HG02938 (cell line): ENCODE data around the gene PEX16.

Experiments used
- ATAC-seq: cut with Tn5 transposase; IDR thresholded peaks from one replicate; pipeline ENCODE4 v1.9.1; 2021; ENCODE audit warnings: mild to moderate bottlenecking, moderate library complexity; ENCODE audit not compliant: unreplicated experiment

PEX16 gene

GRCh38 chr11:45880772-45881570, 36.7 kb downstream of the PEX16 start:
- ATAC-seq = no peak

DNA sequence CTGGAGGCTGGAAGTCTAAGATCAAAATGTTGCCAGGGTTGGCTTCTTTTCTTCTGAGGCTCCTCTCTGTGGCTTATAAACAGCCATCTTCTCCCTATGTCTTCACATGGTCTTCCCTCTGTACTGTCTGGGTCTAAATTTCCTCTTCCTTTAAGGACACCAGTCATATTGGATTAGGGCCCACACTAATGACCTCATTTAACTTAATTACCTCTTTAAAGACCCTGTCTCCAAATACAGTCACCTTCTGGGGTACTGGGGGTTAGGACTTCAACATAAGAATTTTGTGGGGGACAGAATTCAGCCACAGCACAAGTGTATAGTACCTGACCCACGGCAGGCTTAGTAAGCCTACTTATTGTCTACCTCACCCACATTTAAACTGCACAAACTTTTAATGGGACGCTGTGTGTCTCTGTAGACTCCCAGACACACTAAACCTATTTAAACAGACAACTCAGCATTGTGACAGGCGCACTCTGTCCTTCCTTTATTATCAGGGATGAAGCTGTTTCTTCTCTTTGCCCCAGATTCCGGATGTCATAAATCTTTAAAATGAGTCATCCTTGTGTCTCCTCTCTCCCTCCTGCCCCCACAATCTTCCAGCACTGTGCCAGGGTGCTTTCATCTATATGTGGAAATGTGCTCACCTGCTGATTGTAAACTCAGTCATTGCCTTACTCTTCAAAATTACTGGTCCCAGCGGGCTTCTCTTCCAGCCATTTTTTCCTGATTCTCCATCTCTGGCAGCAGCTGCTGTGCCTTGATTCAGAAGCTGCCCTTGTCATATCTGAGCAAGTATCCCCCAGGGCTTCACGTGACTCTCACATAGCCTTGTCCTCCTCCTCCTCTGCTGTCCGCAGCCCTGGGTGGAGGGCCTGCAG, 37.6 kb downstream of the PEX16 start:
- no peak for ATAC-seq

DNA sequence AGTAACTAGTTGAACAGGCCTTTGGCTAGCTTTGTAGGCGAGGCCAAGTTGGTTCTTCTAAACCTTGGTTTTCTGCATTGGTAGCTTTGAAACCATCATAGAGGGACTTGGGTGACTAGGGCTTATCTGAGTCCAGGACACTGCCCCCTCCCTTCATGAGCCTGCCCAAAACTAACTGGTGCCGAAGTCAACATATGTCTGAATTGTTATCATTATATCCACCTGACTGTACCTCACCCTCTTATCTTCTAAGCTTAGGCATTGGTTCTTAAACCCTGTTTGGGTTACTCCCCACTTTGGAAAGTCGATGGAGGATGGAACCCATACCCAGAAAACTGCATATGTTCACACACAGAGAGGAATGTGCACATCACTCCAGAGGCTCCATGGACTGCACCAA, 39.8 kb downstream of the PEX16 start:
- no peak for ATAC-seq

GRCh38 chr11:45877221-45877620, 40.5 kb downstream of the PEX16 start:
- ATAC-seq = no peak

- ATAC-seq = no peak
These were observed 41.3 kb downstream of the PEX16 start for GRCh38 chr11:45876401-45876800.

GRCh38 chr11:45872651-45873356, 44.9 kb downstream of the PEX16 start:
- no peak for ATAC-seq

DNA sequence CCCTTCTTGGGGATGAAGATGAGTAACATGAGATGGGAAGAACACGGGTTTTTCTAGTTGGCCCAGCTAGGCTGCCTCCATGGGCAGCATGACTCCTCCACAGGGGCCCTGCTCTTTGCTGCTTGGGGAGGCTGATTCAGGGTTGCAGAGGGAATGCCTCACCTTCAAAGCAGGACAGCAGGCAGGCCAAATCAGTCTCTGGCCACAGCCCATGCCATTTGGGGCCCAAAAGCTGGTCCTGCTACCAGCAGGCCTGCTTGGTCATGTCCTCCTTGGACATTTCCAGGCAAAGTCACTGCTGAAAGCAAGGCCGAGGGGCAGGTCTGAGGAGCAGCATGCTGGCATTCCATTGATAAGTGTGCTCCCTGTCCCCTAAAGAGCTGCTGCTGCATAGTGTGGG, 46.0 kb downstream of the PEX16 start:
- no peak for ATAC-seq

DNA sequence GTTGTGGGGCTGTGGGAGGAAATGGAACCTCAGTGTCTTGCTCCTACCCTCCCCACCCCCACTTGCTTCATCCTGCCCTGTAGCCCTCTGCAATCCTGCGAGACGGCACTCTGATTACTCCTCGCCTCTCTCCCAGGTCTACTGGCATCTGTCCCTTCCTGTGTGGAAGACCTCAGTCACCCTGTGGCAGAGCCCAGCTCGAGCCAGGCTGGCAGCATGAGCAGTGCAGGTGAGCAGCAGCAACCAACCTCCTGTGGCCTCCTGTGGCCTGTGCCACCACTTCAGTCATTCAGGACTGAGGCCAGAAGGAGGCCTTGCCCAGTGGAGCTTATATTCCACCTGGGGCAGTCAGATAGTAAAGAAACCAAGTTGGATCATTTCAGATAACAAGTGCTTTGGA, 47.0 kb downstream of the PEX16 start:
- no peak for ATAC-seq

DNA sequence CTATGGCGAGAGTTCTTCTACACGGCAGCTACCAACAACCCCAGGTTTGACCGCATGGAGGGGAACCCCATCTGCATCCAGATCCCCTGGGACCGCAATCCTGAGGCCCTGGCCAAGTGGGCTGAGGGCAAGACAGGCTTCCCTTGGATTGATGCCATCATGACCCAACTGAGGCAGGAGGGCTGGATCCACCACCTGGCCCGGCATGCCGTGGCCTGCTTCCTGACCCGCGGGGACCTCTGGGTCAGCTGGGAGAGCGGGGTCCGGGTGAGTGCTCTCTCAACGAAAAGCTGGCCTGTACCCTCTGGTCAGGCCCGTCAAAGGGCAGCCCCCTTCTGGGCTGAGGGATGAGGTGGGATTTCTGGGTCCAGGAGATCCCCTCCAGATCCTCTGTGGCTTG, 48.1 kb downstream of the PEX16 start:
- no peak for ATAC-seq

GRCh38 chr11:45864041-45864440, 53.6 kb downstream of the PEX16 start:
- ATAC-seq = no peak

DNA sequence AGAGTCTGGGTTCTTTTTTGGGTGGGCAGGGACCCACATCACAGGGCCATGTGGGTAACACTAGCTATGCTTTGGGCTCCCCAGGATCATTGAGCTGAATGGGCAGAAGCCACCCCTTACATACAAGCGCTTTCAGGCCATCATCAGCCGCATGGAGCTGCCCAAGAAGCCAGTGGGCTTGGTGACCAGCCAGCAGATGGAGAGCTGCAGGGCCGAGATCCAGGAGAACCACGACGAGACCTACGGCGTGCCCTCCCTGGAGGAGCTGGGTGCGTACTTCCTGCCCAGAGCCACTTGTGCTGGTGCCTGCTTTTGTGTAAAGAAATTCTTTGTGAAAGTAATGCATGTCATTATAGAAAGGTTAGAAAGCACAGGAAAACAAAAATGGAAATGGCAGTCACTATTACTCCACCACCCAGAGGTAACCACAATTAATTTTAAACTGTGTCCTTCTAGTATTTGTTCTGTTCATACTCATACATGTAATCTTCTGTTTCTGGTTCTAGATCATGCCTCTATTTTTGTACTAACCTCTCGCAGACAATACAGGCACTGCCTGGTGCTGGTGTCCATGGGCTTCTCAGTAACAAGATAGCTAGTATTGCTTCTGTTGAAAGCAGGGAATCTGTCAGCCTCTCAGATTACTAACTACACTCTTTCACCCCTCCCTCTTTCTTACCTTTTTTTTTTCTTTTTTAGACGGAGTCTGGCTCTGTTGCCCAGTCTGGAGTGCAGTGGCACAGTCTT, 56.7 kb downstream of the PEX16 start:
- ATAC-seq = no peak

DNA sequence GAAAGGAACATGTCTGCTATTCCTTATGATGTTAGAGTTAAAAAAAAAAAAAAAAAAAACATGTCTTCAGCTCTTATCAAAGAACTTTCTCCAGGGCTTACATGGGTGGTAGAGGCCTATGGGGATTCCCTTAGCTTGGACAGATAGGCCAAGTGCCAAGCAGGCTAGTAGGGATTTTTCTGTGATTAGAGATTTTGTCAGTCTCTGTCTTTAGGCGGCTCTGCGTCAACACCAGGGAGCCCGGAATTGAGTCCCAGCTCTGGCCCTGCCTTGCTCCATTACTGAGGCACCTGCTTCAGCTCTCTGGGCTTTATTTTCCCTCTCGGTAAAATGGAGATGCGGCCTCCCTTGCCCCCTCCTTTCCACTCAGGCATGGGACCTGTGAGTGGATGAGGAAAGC, 57.3 kb downstream of the PEX16 start:
- no peak for ATAC-seq
